DMS 273 treated with DMSO at 0.1 percent for 48 hours (cell line): ENCODE data around the gene OR52J3.

Source experiments
- DNase-seq: peaks from one replicate; lab custom pipeline; 2025; lab: John Stamatoyannopoulos, UW

OR52J3 gene

DNA sequence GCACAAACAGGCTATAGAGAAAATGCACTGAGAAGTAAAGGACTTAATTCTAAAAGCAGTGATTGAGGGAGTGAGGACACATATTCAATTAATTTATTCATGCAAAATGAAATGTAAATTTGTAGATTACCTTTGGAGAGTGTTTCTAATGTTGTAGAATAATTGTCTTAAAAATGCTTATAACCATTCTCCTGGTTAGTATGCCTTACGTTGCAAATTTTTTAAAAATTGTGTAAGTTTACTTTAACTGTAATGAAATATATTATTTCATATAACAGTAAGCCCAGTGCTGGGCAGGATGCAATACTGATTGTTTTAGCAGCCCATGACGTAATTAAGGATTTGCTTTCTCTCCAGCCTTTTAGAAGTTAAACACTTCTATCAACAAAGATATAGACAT is 49.7 kb downstream of the OR52J3 start:
- DNase-seq, result no peak
